HepG2 (cell line): Measurements from ENCODE around the gene MAN1B1. TPM values are rescaled to one million over a fixed set of nuclear protein-coding genes. Genes with fewer than 3 reads are reported as not detected.
A peak's percentile ranks its signal among the peaks of the same experiment; 100 is the strongest.

Experiments
- ATAC-seq: fragments of 200-7000 bp; cut with Tn5 transposase; 3 replicates; pipeline ENCODE4 v1.9.1; 2020; ENCODE audit warnings: mild to moderate bottlenecking, moderate library complexity
- BruUV-seq: library from RNA; stranded (reverse); fragments of 400-500 nt; replicated peaks from 2 replicates; lab custom pipeline; 2021; lab: Mats Ljungman, UMichigan
- CTCF ChIA-PET: fragments of 300-600 bp; formaldehyde crosslinking; extraction: SDS; loops from one replicate; lab custom pipeline; 2021; ENCODE audit warnings: low total read pairs, inconsistent platforms, low intra/inter-chr PET ratio; lab: Yijun Ruan, JAX
- POLR2A ChIA-PET: fragments of 350-600 bp; sonication (Branson Sonifier 250); formaldehyde crosslinking; loops from one replicate; lab custom pipeline; 2020; ENCODE audit warnings: antibody characterized with exemption, inconsistent platforms; lab: Yijun Ruan, JAX
- DNase-seq: peaks from one replicate; pipeline ENCODE4 v3.0.0-alpha.2; 2015; ENCODE audit warnings: low spot score
- FAIRE-seq: peaks from 3 replicates; lab custom pipeline; 2011; peaks lifted over from hg19 to GRCh38; lab: Jason Lieb, UNC
- H2AFZ ChIP-seq: one replicate; pipeline ENCODE4 v1.6.1; 2011; ENCODE audit warnings: low read length, inconsistent platforms
- H3K27ac ChIP-seq: fragments of 300-600 bp; 3 replicates; pipeline ENCODE4 v1.8.0; 2011; ENCODE audit warnings: mixed run types, mild to moderate bottlenecking, mixed read lengths, low read length, inconsistent platforms; ENCODE audit not compliant: insufficient read depth; ENCODE audit errors: extremely low read length
- H3K27me3 ChIP-seq, 2 experiments: fragments of 200-600 bp in 1 of 2; 2 replicates in 1 of 2; 3 replicates in 1 of 2; pipeline versions ENCODE4 v1.6.0 to v1.8.0; 2011; ENCODE audit warnings: low read length in 2 of 2, mild to moderate bottlenecking in 2 of 2, moderate library complexity in 2 of 2, inconsistent platforms in 1 of 2; ENCODE audit not compliant: insufficient read depth in 2 of 2, control insufficient read depth in 1 of 2
- H3K36me3 ChIP-seq, 2 experiments: fragments of 200-600 bp in 1 of 2; replicated peaks in 1 of 2; 2 replicates in 1 of 2; 3 replicates in 1 of 2; pipeline versions ENCODE4 v1.5.1 to v1.8.0; 2011; ENCODE audit warnings: low read length in 2 of 2, inconsistent platforms in 1 of 2; ENCODE audit not compliant: insufficient read depth in 2 of 2, control insufficient read depth in 1 of 2
- H3K4me1 ChIP-seq: 2 replicates; pipeline ENCODE4 v1.5.1; 2012; ENCODE audit warnings: low read length, inconsistent platforms; ENCODE audit not compliant: insufficient read depth
- H3K4me2 ChIP-seq: 2 replicates; pipeline ENCODE4 v1.6.0; 2011; ENCODE audit warnings: low read depth, low read length, inconsistent platforms
- H3K4me3 ChIP-seq, 3 experiments: fragments of 200-600 bp in 1 of 3; sonication (generic), shearing (Covaris generic) in 1 of 3; replicated peaks in 1 of 3; 2 replicates each; pipeline ENCODE4 v1.5.1; 2011 to 2016; ENCODE audit warnings: low read length in 3 of 3, inconsistent platforms in 2 of 3, low read depth in 2 of 3, mild to moderate bottlenecking in 2 of 3, control low read depth in 1 of 3, mixed read lengths in 1 of 3; ENCODE audit not compliant: insufficient read depth in 1 of 3
- H3K79me2 ChIP-seq: one replicate; pipeline ENCODE4 v1.6.1; 2011; ENCODE audit warnings: low read length, inconsistent platforms; ENCODE audit not compliant: insufficient read depth
- H3K9ac ChIP-seq: 2 replicates; pipeline ENCODE4 v1.6.0; 2011; ENCODE audit warnings: mild to moderate bottlenecking, low read depth, low read length, inconsistent platforms; ENCODE audit not compliant: insufficient read depth
- H3K9me3 ChIP-seq: 2 replicates; pipeline ENCODE4 v1.5.1; 2012; ENCODE audit warnings: mild to moderate bottlenecking, low read length
- H4K20me1 ChIP-seq: 2 replicates; pipeline ENCODE4 v1.6.0; 2011; ENCODE audit warnings: inconsistent platforms, mild to moderate bottlenecking, low read length, moderate library complexity; ENCODE audit not compliant: insufficient read depth
- PATZ1 ChIP-seq: sonication (generic); formaldehyde crosslinking; IDR thresholded peaks from 2 replicates; pipeline ENCODE4 v1.4.0; 2020; ENCODE audit warnings: missing genetic modification reagents
- SAFB2 ChIP-seq: sonication (generic); formaldehyde crosslinking; IDR thresholded peaks from 2 replicates; pipeline ENCODE4 v1.5.1; 2020; ENCODE audit warnings: missing genetic modification reagents, low read depth, mild to moderate bottlenecking, borderline replicate concordance
- STAT5B ChIP-seq: sonication (generic); formaldehyde crosslinking; IDR thresholded peaks from 2 replicates; pipeline ENCODE4 v1.4.0; 2020; ENCODE audit warnings: missing genetic modification reagents
- TMF1 ChIP-seq: sonication (generic); formaldehyde crosslinking; IDR thresholded peaks from 2 replicates; pipeline ENCODE4 v1.8.1; 2022; ENCODE audit warnings: low read depth, missing genetic modification reagents
- YY1 ChIP-seq: IDR thresholded peaks from 2 replicates; pipeline ENCODE4 v1.6.1; 2011; ENCODE audit warnings: low read length, low read depth, moderate library complexity, mild to moderate bottlenecking; ENCODE audit not compliant: insufficient read depth, insufficient replicate concordance
- ZNF232 ChIP-seq: sonication (generic); formaldehyde crosslinking; IDR thresholded peaks from 2 replicates; pipeline ENCODE4 v1.4.0; 2020; ENCODE audit warnings: missing genetic modification reagents, borderline replicate concordance
- ZNF570 ChIP-seq: sonication (generic); formaldehyde crosslinking; IDR thresholded peaks from 2 replicates; pipeline ENCODE4 v1.4.0; 2020; ENCODE audit warnings: mild to moderate bottlenecking, missing genetic modification reagents, borderline replicate concordance
- WGBS: methylation state at CpG from one replicate; pipeline ENCODE4 v1.1.6; 2017; ENCODE audit warnings: low lambda C conversion rate; 5-methylcytosine and 5-hydroxymethylcytosine counted together
- in situ Hi-C: cut with HindIII; loops from 2 replicates; pipeline ENCODE4 v1.10.0; 2017; ENCODE audit warnings: low pct_unique_long_range_greater_than_20kb; ENCODE audit not compliant: extremely low pct_ligation_motif_present
- intact Hi-C: fragments of 100-400 bp; cut with micrococcal nuclease; formaldehyde crosslinking; loops from one replicate; pipeline ENCODE4 v1.10.0; 2022; ENCODE audit not compliant: unreplicated experiment
- polyA plus RNA-seq, 8 experiments: library from polyadenylated mRNA; depleted of rRNA in 3 of 8; stranded (reverse) in 7 of 8; unstranded in 1 of 8; fragments of >200 nt; fragmentation: Illumina TruSeq in 4 of 8; extraction: Trizol in 4 of 8; gene quantifications; 2 replicates each; pipeline versions ENCODE4 v1.2.1 to v1.2.3, GENCODE V29; 2011 to 2016; ENCODE audit warnings: low read depth in 4 of 8, missing spikeins in 1 of 8, mixed read lengths in 1 of 8; ENCODE audit not compliant: insufficient read depth in 1 of 8
- total RNA-seq, 5 experiments: library from RNA; depleted of rRNA; stranded (reverse); fragments of >200 nt; fragmentation: Illumina TruSeq; extraction: Trizol; gene quantifications; 2 replicates each; pipeline ENCODE4 v1.2.3, GENCODE V29; 2016; ENCODE audit warnings: low read depth in 1 of 5

MAN1B1 gene
- total and polyA plus RNA-seq, 2 of the 13 experiments (the other 11 are each of a cell fraction or from before 2014, with no cell fraction given), result 48.9 to 59.5 TPM

GRCh38 chr9:137095664-137096517 lies 9.1 kb downstream of the MAN1B1 start (continued):
- TF ChIP-seq ZNF232 (CRISPR knock-in tag) (no peak), PATZ1 (CRISPR knock-in tag) (peak; percentile 42), TMF1 (CRISPR knock-in tag) (no peak)

DNA sequence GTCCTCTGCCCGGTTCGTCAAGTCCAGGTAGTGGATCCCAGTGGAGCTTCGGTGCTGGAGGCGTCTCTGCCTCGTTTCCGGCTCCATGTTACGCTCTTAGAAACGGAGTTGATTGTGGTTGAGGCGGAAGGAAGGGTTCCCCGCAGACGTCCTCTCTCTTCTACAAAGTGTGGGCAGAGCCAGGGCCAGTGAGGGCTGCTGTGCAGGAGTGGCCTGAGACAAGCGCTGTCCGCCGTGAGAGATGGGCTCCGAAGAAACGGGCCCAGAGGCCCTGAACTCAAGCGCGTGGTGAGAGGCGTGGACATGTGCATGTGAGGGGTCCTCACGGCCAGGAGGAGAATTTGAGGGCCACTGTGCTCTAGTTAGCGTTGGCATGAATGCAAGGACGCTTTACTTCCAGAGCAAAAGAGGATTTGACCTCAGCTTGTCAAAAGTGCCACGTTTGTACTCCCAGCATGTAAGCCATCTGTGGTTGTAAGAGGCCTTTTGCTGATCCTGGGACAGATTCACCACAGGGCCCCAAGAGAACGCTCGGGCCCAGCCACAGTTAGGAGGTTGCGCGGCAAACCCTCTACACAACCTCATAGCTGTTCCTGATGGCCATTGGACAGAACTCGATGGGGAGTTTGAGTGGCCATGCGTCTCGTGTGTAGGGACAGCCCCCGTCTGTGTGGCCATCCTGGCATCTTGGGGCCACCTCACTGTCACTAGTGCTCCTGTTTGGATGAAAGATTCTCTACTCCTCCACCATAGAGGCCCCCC lies 10.2 kb downstream of the MAN1B1 start:
- BruUV-seq, result no TSS peak
- CTCF ChIA-PET, result no interaction called here
- DNase-seq, result no peak
- POLR2A ChIA-PET, result interaction anchor here (1.1 kb wide), 1 partner anchor 15 kb away, joined by 3 read pairs; no protein-coding TSS in a partner anchor
- in situ Hi-C loops (no loop called here), intact Hi-C loops (no loop called here)
- no peak for FAIRE-seq
- no peaks in the 10 kb centered on the region for H3K9me3 ChIP-seq
- WGBS, result 97% methylated on average over 24 of the region's 31 CpGs
- H3K9ac ChIP-seq, result no peak overlapping the region
- no peaks in the 10 kb centered on the region for H3K4me1 ChIP-seq
- H2AFZ ChIP-seq, result no peak overlapping the region
- no peak overlapping the region for H3K27ac ChIP-seq
- peaks cover 15 to 55% of the 10 kb centered on the region in 2 experiments for H3K36me3 ChIP-seq
- H3K27me3 ChIP-seq, result no peaks in the 10 kb centered on the region
- H3K4me2 ChIP-seq, result no peak overlapping the region
- no peak for ATAC-seq
- H4K20me1 ChIP-seq, result no peaks in the 10 kb centered on the region
- no peaks in the 10 kb centered on the region for H3K79me2 ChIP-seq
- H3K4me3 ChIP-seq, result no peak overlapping the region
- TF ChIP-seq SAFB2, result no peak
- no peak for TF ChIP-seq STAT5B (CRISPR knock-in tag)
- TF ChIP-seq ZNF570, result no peak
- TF ChIP-seq YY1, result no peak
